Hepatocyte (in vitro differentiated cells): ENCODE results near the gene CCNQ. TPM values are rescaled to one million over a fixed set of nuclear protein-coding genes. Genes with fewer than 3 reads are reported as not detected.

ENCODE experiments used
- DNase-seq: peaks from one replicate; pipeline ENCODE4 v3.0.0-alpha.2; 2016; ENCODE audit warnings: low spot score
- H2AFZ ChIP-seq: fragments of 200-600 bp; sonication (generic); 2 replicates; pipeline ENCODE4 v1.6.0; 2016; ENCODE audit warnings: antibody characterized with exemption, mild to moderate bottlenecking
- H3K27ac ChIP-seq: fragments of 200-600 bp; sonication (generic); 2 replicates; pipeline ENCODE4 v1.5.1; 2016; ENCODE audit warnings: mild to moderate bottlenecking
- H3K27me3 ChIP-seq: fragments of 200-600 bp; sonication (generic); 2 replicates; pipeline ENCODE4 v1.6.1; 2016
- H3K36me3 ChIP-seq: fragments of 200-600 bp; sonication (generic); replicated peaks from 2 replicates; pipeline ENCODE4 v1.5.1; 2016; ENCODE audit warnings: low read depth; ENCODE audit not compliant: insufficient read depth
- H3K4me1 ChIP-seq: fragments of 200-600 bp; sonication (generic); 2 replicates; pipeline ENCODE4 v1.5.1; 2016; ENCODE audit warnings: mild to moderate bottlenecking, moderate library complexity; ENCODE audit not compliant: insufficient read depth
- H3K4me2 ChIP-seq: fragments of 200-600 bp; sonication (generic); 2 replicates; pipeline ENCODE4 v1.6.0; 2016
- H3K4me3 ChIP-seq: fragments of 200-600 bp; sonication (generic); 2 replicates; pipeline ENCODE4 v1.5.1; 2016; ENCODE audit warnings: mild to moderate bottlenecking
- H3K79me2 ChIP-seq: fragments of 200-600 bp; sonication (generic); 2 replicates; pipeline ENCODE4 v1.6.0; 2017; ENCODE audit warnings: mild to moderate bottlenecking
- H3K9me2 ChIP-seq: fragments of 200-600 bp; sonication (generic); replicated peaks from 2 replicates; pipeline ENCODE4 v1.6.0; 2017; ENCODE audit warnings: mild to moderate bottlenecking; ENCODE audit not compliant: insufficient read depth
- H3K9me3 ChIP-seq: fragments of 200-600 bp; sonication (generic); 2 replicates; pipeline ENCODE4 v1.5.1; 2016; ENCODE audit warnings: low read depth, mild to moderate bottlenecking
- H4K20me1 ChIP-seq: fragments of 200-600 bp; sonication (generic); 2 replicates; pipeline ENCODE4 v1.6.0; 2016; ENCODE audit warnings: mild to moderate bottlenecking; ENCODE audit not compliant: insufficient read depth, poor library complexity, severe bottlenecking
- EZH2 ChIP-seq: fragments of 200-600 bp; sonication (generic); IDR thresholded peaks from 2 replicates; pipeline ENCODE4 v1.6.1; 2016; ENCODE audit warnings: antibody characterized with exemption, mild to moderate bottlenecking, borderline replicate concordance
- EZH2phosphoT487 ChIP-seq: fragments of 200-600 bp; sonication (generic); IDR thresholded peaks from one replicate; pipeline ENCODE4 v1.6.1; 2018; ENCODE audit warnings: antibody characterized with exemption, mild to moderate bottlenecking, low read depth, moderate library complexity; ENCODE audit not compliant: unreplicated experiment, severe bottlenecking
- WGBS: methylation state at CpG from one replicate; pipeline ENCODE4 v1.1.6; 2016; ENCODE audit warnings: low lambda C conversion rate; ENCODE audit errors: missing lambda C conversion rate; 5-methylcytosine and 5-hydroxymethylcytosine counted together
- polyA plus RNA-seq: library from polyadenylated mRNA; unstranded; fragments of >200 nt; fragmentation: Nextera tagmentation; extraction: Ambion mirVana; gene quantifications from 2 replicates; pipeline ENCODE4 v1.2.1, GENCODE V29; 2016
- total RNA-seq: library from RNA; depleted of rRNA; stranded (reverse); fragments of >200 nt; gene quantifications from 2 replicates; pipeline ENCODE4 v1.2.3, GENCODE V29; 2014
- TF ChIP-seq, protein P1 (sequence below): fragments of 200-600 bp; sonication (generic); IDR thresholded peaks from 2 replicates; pipeline ENCODE4 v1.5.1; 2016; ENCODE audit warnings: antibody characterized with exemption, mild to moderate bottlenecking; ENCODE audit not compliant: poor library complexity

CCNQ gene
- total and polyA plus RNA-seq, 2 experiments from 2014 or later, result 26.7 to 28.3 TPM

DNA sequence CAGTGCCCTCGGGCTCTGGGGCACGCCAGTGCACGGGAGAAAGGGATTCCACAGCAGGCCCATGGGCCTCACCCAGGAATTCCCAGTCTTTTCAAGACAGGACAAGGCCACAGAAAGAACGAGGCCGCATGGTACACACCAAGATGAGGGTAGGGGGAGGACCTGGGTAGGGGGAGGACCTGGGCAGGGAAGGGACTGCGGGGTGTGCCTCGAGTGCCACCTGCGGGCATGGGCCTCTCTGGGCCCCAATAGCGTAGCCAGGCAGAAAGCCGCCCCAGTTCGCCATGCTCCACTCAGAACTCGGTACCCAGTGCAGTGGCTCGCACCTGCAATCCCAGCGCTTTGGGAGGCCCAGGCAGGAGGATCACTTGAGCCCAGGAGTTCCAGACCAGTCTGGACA, 34.1 kb upstream of the CCNQ start:
- no peak for DNase-seq
- WGBS, result 94% methylated on average over 13 of the region's 14 CpGs
- H3K9me3 ChIP-seq, result peaks cover 3% of the 10 kb centered on the region
- no peak overlapping the region for H3K4me2 ChIP-seq
- H3K4me3 ChIP-seq, result no peak overlapping the region
- H3K9me2 ChIP-seq, result no peaks in the 10 kb centered on the region
- H3K4me1 ChIP-seq, result peaks cover 7% of the 10 kb centered on the region
- TF ChIP-seq EZH2 (no peak), EZH2phosphoT487 (no peak)
- TF ChIP-seq, protein P1, sequence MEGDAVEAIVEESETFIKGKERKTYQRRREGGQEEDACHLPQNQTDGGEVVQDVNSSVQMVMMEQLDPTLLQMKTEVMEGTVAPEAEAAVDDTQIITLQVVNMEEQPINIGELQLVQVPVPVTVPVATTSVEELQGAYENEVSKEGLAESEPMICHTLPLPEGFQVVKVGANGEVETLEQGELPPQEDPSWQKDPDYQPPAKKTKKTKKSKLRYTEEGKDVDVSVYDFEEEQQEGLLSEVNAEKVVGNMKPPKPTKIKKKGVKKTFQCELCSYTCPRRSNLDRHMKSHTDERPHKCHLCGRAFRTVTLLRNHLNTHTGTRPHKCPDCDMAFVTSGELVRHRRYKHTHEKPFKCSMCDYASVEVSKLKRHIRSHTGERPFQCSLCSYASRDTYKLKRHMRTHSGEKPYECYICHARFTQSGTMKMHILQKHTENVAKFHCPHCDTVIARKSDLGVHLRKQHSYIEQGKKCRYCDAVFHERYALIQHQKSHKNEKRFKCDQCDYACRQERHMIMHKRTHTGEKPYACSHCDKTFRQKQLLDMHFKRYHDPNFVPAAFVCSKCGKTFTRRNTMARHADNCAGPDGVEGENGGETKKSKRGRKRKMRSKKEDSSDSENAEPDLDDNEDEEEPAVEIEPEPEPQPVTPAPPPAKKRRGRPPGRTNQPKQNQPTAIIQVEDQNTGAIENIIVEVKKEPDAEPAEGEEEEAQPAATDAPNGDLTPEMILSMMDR, result no peak
- no peak overlapping the region for H3K27ac ChIP-seq
- no peaks in the 10 kb centered on the region for H3K36me3 ChIP-seq
- no peaks in the 10 kb centered on the region for H3K79me2 ChIP-seq
- H2AFZ ChIP-seq, result no peak overlapping the region
- no peaks in the 10 kb centered on the region for H4K20me1 ChIP-seq
- no peaks in the 10 kb centered on the region for H3K27me3 ChIP-seq

DNA sequence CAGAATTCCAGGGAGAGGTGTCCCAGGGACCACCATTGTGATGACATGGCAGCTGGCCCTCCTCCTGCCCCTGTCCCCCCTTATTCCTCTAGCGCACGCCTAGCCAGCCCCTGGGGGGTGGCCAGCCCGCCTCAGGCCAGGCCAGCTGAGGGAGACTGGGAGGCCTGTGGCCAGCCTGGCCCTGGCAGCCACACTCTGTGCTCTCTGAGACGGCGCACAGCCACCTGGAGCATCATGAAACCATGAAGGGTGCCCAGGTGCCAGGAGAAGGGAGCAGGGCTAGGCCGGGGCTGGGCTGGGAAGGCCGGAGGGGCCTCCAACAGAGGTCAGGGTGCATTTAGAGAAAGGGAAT, 33.6 kb upstream of the CCNQ start:
- H3K9me3 ChIP-seq, result peaks cover 3% of the 10 kb centered on the region
- H3K4me3 ChIP-seq, result no peak overlapping the region
- no peaks in the 10 kb centered on the region for H3K79me2 ChIP-seq
- no peak for TF ChIP-seq EZH2phosphoT487
- TF ChIP-seq EZH2, result no peak
- TF ChIP-seq, protein P1, result no peak
- H3K27ac ChIP-seq, result no peak overlapping the region
- no peaks in the 10 kb centered on the region for H3K27me3 ChIP-seq
- H3K9me2 ChIP-seq, result no peaks in the 10 kb centered on the region
- DNase-seq, result no peak
- H3K4me2 ChIP-seq, result no peak overlapping the region
- no peak overlapping the region for H2AFZ ChIP-seq
- peaks cover 7% of the 10 kb centered on the region for H3K4me1 ChIP-seq
- 84% methylated on average over 7 of the region's 7 CpGs for WGBS
- no peaks in the 10 kb centered on the region for H4K20me1 ChIP-seq
- H3K36me3 ChIP-seq, result no peaks in the 10 kb centered on the region

DNA sequence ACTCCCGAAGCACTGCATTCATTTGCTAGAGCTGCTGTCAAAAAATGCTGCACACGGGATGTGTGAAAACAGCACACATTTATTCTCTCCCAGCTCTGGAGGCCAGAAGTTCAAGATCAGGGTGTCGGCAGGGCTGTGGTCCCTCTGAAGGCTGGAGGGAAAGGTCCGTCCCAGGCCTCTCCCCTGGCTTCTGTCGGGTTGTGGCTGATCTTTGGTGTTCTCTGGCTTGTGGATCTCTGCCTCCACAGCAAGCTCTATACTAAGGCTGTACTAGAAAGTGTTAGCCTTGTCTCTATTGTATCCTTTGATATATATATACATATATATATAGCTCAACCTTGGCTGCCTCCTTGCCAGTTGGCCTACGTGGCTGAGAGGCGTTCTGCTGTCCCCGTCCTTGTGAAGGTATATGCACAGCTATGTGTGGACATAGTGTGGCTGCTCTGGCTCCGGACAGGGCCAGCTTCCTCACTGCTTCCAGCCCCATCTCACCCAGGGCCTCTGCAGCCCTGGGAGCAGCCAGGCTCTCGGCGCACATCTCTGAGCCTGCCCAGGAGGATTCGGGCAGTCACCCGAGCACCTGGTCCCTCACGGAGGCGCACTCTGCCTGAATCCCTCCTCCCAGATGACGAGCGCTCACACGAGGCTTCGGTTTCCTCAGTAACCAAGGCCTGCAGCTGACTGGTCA, 33.1 kb upstream of the CCNQ start:
- TF ChIP-seq EZH2, result no peak
- TF ChIP-seq EZH2phosphoT487, result no peak
- TF ChIP-seq, protein P1, result no peak
- H3K4me3 ChIP-seq, result no peak overlapping the region
- H3K9me2 ChIP-seq, result no peaks in the 10 kb centered on the region
- no peaks in the 10 kb centered on the region for H4K20me1 ChIP-seq
- no peak overlapping the region for H2AFZ ChIP-seq
- H3K27me3 ChIP-seq, result no peaks in the 10 kb centered on the region
- H3K4me2 ChIP-seq, result no peak overlapping the region
- no peaks in the 10 kb centered on the region for H3K79me2 ChIP-seq
- no peaks in the 10 kb centered on the region for H3K36me3 ChIP-seq
- 87% methylated on average over 19 of the region's 19 CpGs for WGBS
- H3K27ac ChIP-seq, result no peak overlapping the region
- H3K9me3 ChIP-seq, result peaks cover 3% of the 10 kb centered on the region
- DNase-seq, result no peak
- peaks cover 7% of the 10 kb centered on the region for H3K4me1 ChIP-seq
